ENCODE results near the gene ARL2. TPM values are rescaled to one million over a fixed set of nuclear protein-coding genes. Genes with fewer than 3 reads are reported as not detected.

ARL2 gene
- total RNA-seq, 1 donor from 2014 or later: 65.8 TPM

- Mint-ChIP-seq H3K9me3 (no peaks in the 10 kb centered on the region), H3K27me3 (no peaks in the 10 kb centered on the region), H3K4me3 (peak overlapping the region; percentile 94), H3K4me1 (ENCODE audit: unreplicated experiment) (peaks cover 14% of the 10 kb centered on the region), H3K36me3 (peaks cover 14% of the 10 kb centered on the region), H3K27ac (peak overlapping the region; percentile 96)
- peak; percentile 88 for DNase-seq (ENCODE audit: extremely low spot score, unreplicated experiment)
- TF ChIP-seq, protein P1, sequence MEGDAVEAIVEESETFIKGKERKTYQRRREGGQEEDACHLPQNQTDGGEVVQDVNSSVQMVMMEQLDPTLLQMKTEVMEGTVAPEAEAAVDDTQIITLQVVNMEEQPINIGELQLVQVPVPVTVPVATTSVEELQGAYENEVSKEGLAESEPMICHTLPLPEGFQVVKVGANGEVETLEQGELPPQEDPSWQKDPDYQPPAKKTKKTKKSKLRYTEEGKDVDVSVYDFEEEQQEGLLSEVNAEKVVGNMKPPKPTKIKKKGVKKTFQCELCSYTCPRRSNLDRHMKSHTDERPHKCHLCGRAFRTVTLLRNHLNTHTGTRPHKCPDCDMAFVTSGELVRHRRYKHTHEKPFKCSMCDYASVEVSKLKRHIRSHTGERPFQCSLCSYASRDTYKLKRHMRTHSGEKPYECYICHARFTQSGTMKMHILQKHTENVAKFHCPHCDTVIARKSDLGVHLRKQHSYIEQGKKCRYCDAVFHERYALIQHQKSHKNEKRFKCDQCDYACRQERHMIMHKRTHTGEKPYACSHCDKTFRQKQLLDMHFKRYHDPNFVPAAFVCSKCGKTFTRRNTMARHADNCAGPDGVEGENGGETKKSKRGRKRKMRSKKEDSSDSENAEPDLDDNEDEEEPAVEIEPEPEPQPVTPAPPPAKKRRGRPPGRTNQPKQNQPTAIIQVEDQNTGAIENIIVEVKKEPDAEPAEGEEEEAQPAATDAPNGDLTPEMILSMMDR (conservative IDR thresholded peaks at IDR 0.05): peak; percentile 77
Observed at GRCh38 chr11:65013130-65013887, 651 bp upstream of the ARL2 start.

GRCh38 chr11:65014726-65015227 is 817 bp downstream of the ARL2 start:
- Mint-ChIP-seq H3K27me3 (no peaks in the 10 kb centered on the region), H3K4me1 (ENCODE audit: unreplicated experiment) (peaks cover 14% of the 10 kb centered on the region), H3K4me3 (peak overlapping the region; percentile 89), H3K36me3 (peaks cover 14% of the 10 kb centered on the region), H3K27ac (peak overlapping the region; percentile 86), H3K9me3 (no peaks in the 10 kb centered on the region)
- DNase-seq (ENCODE audit: extremely low spot score, unreplicated experiment): no peak
- TF ChIP-seq, protein P1 (conservative IDR thresholded peaks at IDR 0.05): no peak

- Mint-ChIP-seq H3K4me1 (ENCODE audit: unreplicated experiment) (peaks cover 14% of the 10 kb centered on the region), H3K4me3 (no peak overlapping the region), H3K9me3 (no peaks in the 10 kb centered on the region), H3K27ac (no peak overlapping the region), H3K36me3 (peaks cover 14% of the 10 kb centered on the region), H3K27me3 (no peaks in the 10 kb centered on the region)
- TF ChIP-seq, protein P1 (conservative IDR thresholded peaks at IDR 0.05): no peak
- no peak for DNase-seq (ENCODE audit: extremely low spot score, unreplicated experiment)
Observed at GRCh38 chr11:65016705-65017104, 2.7 kb downstream of the ARL2 start.

DNA sequence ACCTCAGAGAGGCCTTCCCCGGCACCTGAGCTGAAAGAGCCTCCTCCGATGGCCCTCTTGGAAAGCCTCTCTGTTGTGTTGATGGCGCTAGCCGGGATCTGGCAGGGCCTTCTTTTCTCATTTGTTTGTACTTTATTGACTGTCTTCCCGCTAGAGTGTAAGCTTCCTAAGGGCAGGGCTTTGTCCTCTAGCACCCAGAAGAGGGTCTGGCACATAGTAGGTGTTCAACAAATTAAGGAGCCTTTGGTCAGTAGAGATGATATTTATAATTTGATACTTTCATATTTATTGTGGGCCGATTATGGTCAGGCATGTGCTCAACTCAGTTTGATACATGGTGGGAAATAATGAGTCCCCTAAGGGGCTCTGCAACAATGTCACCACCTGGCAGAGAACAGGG is 4.0 kb downstream of the ARL2 start:
- H3K27me3 Mint-ChIP-seq: no peaks in the 10 kb centered on the region
- peaks cover 14% of the 10 kb centered on the region for H3K4me1 Mint-ChIP-seq (ENCODE audit: unreplicated experiment)
- TF ChIP-seq, protein P1 (conservative IDR thresholded peaks at IDR 0.05): no peak
- H3K36me3 Mint-ChIP-seq: peaks cover 19% of the 10 kb centered on the region
- no peak for DNase-seq (ENCODE audit: extremely low spot score, unreplicated experiment)
- no peak overlapping the region for H3K27ac Mint-ChIP-seq
- H3K9me3 Mint-ChIP-seq: no peaks in the 10 kb centered on the region
- no peak overlapping the region for H3K4me3 Mint-ChIP-seq

DNA sequence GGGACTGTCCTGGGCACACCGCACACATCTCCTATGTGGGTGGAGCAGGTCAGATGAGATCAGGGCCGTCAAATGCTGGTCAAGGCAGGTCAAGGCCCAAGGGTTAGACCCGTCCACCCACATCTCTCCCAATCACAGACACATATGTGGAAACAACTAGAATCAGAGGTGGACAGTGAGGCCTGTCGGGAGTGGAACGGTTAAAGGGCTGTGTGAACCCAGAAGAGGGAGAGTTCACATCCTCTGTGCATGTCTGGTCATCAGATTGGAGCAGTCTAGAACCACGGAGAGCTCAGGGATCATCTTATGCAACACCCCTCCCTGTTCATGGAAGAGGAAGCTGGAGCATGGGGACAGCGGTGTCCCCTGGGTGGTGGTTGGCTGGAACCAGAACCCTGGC is 5.9 kb downstream of the ARL2 start:
- TF ChIP-seq, protein P1 (conservative IDR thresholded peaks at IDR 0.05): no peak
- peaks cover 8% of the 10 kb centered on the region for H3K4me1 Mint-ChIP-seq (ENCODE audit: unreplicated experiment)
- no peaks in the 10 kb centered on the region for H3K9me3 Mint-ChIP-seq
- no peak overlapping the region for H3K27ac Mint-ChIP-seq
- DNase-seq (ENCODE audit: extremely low spot score, unreplicated experiment): no peak
- H3K27me3 Mint-ChIP-seq: no peaks in the 10 kb centered on the region
- peaks cover 19% of the 10 kb centered on the region for H3K36me3 Mint-ChIP-seq
- H3K4me3 Mint-ChIP-seq: no peak overlapping the region

All from type B pancreatic cell (in vitro differentiated cells).